H9 (cell line): ENCODE results near the gene FGF12. TPM values are rescaled to one million over a fixed set of nuclear protein-coding genes. Genes with fewer than 3 reads are reported as not detected.

Experiments
- DNase-seq: peaks from one replicate; pipeline ENCODE4 v3.0.0-alpha.2; 2017
- H2AFZ ChIP-seq: one replicate; pipeline ENCODE4 v1.6.1; 2013; ENCODE audit warnings: mild to moderate bottlenecking, low read length, control low read depth, moderate library complexity
- H2AK5ac ChIP-seq: 2 replicates; pipeline ENCODE4 v1.6.1; 2013; ENCODE audit warnings: low read length, control low read depth, mixed read lengths; ENCODE audit not compliant: insufficient read length
- H2BK120ac ChIP-seq: one replicate; pipeline ENCODE4 v1.6.1; 2013; ENCODE audit warnings: low read depth, mild to moderate bottlenecking, low read length, control low read depth, inconsistent platforms; ENCODE audit not compliant: poor library complexity, severe bottlenecking
- H2BK12ac ChIP-seq: 2 replicates; pipeline ENCODE4 v1.6.1; 2013; ENCODE audit warnings: low read length, control low read depth, mixed read lengths, low read depth; ENCODE audit not compliant: insufficient read length
- H2BK15ac ChIP-seq: 2 replicates; pipeline ENCODE4 v1.6.1; 2013; ENCODE audit warnings: low read depth, low read length, control low read depth
- H2BK20ac ChIP-seq: one replicate; pipeline ENCODE4 v1.6.1; 2013; ENCODE audit warnings: low read depth, mild to moderate bottlenecking, low read length, control low read depth, inconsistent platforms; ENCODE audit not compliant: poor library complexity, severe bottlenecking
- H2BK5ac ChIP-seq: 2 replicates; pipeline ENCODE4 v1.6.1; 2013; ENCODE audit warnings: low read length, control low read depth, mixed read lengths; ENCODE audit not compliant: insufficient read length
- H3K14ac ChIP-seq: 2 replicates; pipeline ENCODE4 v1.6.1; 2013; ENCODE audit warnings: low read length, control low read depth; ENCODE audit not compliant: insufficient read depth
- H3K18ac ChIP-seq: 2 replicates; pipeline ENCODE4 v1.6.1; 2013; ENCODE audit warnings: low read depth, mild to moderate bottlenecking, mixed read lengths, low read length, control low read depth; ENCODE audit not compliant: insufficient read length
- H3K23ac ChIP-seq: 2 replicates; pipeline ENCODE4 v1.6.1; 2013; ENCODE audit warnings: low read length, control low read depth, mixed read lengths, low read depth; ENCODE audit not compliant: insufficient read length
- H3K23me2 ChIP-seq: 2 replicates; pipeline ENCODE4 v1.6.1; 2013; ENCODE audit warnings: low read depth, mild to moderate bottlenecking, mixed read lengths, low read length, control low read depth; ENCODE audit not compliant: insufficient read length, poor library complexity, severe bottlenecking
- H3K27ac ChIP-seq: 2 replicates; pipeline ENCODE4 v1.5.1; 2013; ENCODE audit warnings: low read length, control low read depth, mixed read lengths, low read depth; ENCODE audit not compliant: insufficient read length
- H3K27me3 ChIP-seq: 2 replicates; pipeline ENCODE4 v1.6.1; 2013; ENCODE audit warnings: low read length, control low read depth, inconsistent platforms; ENCODE audit not compliant: insufficient read depth
- H3K4ac ChIP-seq: 2 replicates; pipeline ENCODE4 v1.6.1; 2013; ENCODE audit warnings: low read depth, mild to moderate bottlenecking, control low read depth, inconsistent platforms, low read length, moderate library complexity
- H3K4me1 ChIP-seq: 2 replicates; pipeline ENCODE4 v1.6.1; 2013; ENCODE audit warnings: low read length, control low read depth, inconsistent platforms; ENCODE audit not compliant: insufficient read depth
- H3K4me2 ChIP-seq: 2 replicates; pipeline ENCODE4 v1.6.1; 2013; ENCODE audit warnings: low read length, control low read depth, mixed read lengths; ENCODE audit not compliant: insufficient read length, insufficient read depth
- H3K56ac ChIP-seq: 2 replicates; pipeline ENCODE4 v1.6.1; 2013; ENCODE audit warnings: low read depth, mild to moderate bottlenecking, mixed read lengths, low read length, control low read depth; ENCODE audit not compliant: insufficient read length
- H3K79me1 ChIP-seq: 2 replicates; pipeline ENCODE4 v1.6.1; 2013; ENCODE audit warnings: low read depth, mild to moderate bottlenecking, moderate library complexity, low read length, control low read depth, inconsistent platforms; ENCODE audit not compliant: insufficient read depth, poor library complexity, severe bottlenecking
- H3K79me2 ChIP-seq: 2 replicates; pipeline ENCODE4 v1.6.1; 2013; ENCODE audit warnings: low read length, control low read depth, inconsistent platforms; ENCODE audit not compliant: insufficient read depth
- H3K9ac ChIP-seq: 2 replicates; pipeline ENCODE4 v1.6.1; 2013; ENCODE audit warnings: low read length, control low read depth, mixed read lengths; ENCODE audit not compliant: insufficient read length; ENCODE audit errors: extremely low read depth
- H3K9me3 ChIP-seq: one replicate; pipeline ENCODE4 v1.6.1; 2013; ENCODE audit warnings: low read depth, low read length, inconsistent platforms; ENCODE audit not compliant: control insufficient read depth
- H3T11ph ChIP-seq: one replicate; pipeline ENCODE4 v1.6.1; 2013; ENCODE audit warnings: mild to moderate bottlenecking, low read length, control low read depth, inconsistent platforms
- H4K20me1 ChIP-seq: one replicate; pipeline ENCODE4 v1.6.1; 2013; ENCODE audit not compliant: control insufficient read depth, insufficient read length, insufficient read depth
- H4K5ac ChIP-seq: 2 replicates; pipeline ENCODE4 v1.6.1; 2013; ENCODE audit warnings: low read depth, mild to moderate bottlenecking, mixed read lengths, low read length, control low read depth; ENCODE audit not compliant: insufficient read length
- H4K8ac ChIP-seq: replicated peaks from 2 replicates; pipeline ENCODE4 v1.6.1; 2013; ENCODE audit warnings: low read length, control low read depth, mixed read lengths, low read depth; ENCODE audit not compliant: insufficient read length
- H4K91ac ChIP-seq: 2 replicates; pipeline ENCODE4 v1.6.1; 2013; ENCODE audit warnings: low read depth, mild to moderate bottlenecking, moderate library complexity, mixed read lengths, low read length, control low read depth; ENCODE audit not compliant: insufficient read length
- H3K27ac Mint-ChIP-seq, 3 experiments: 2 replicates in 2 of 3; 3 replicates in 1 of 3; pipeline ENCODE4 v1.8.0; 2020 to 2021; ENCODE audit warnings: mixed read lengths in 3 of 3, mild to moderate bottlenecking in 1 of 3, moderate library complexity in 1 of 3
- H3K27me3 Mint-ChIP-seq: 2 replicates; pipeline ENCODE4 v1.8.0; 2021; ENCODE audit warnings: low read depth, mild to moderate bottlenecking, moderate library complexity, mixed read lengths
- H3K36me3 Mint-ChIP-seq, 3 experiments: 2 replicates in 2 of 3; 3 replicates in 1 of 3; pipeline ENCODE4 v1.8.0; 2020 to 2021; ENCODE audit warnings: low read depth in 3 of 3, mixed read lengths in 3 of 3; ENCODE audit not compliant: insufficient read depth in 1 of 3
- H3K4me1 Mint-ChIP-seq, 2 experiments: 2 replicates each; pipeline ENCODE4 v1.8.0; 2020; ENCODE audit warnings: mixed read lengths in 2 of 2
- H3K4me3 Mint-ChIP-seq, 2 experiments: 2 replicates in 1 of 2; 3 replicates in 1 of 2; pipeline ENCODE4 v1.8.0; 2020 to 2021; ENCODE audit warnings: mild to moderate bottlenecking in 2 of 2, mixed read lengths in 2 of 2, moderate library complexity in 1 of 2
- H3K9me3 Mint-ChIP-seq, 2 experiments: 2 replicates in 1 of 2; 3 replicates in 1 of 2; pipeline ENCODE4 v1.8.0; 2020; ENCODE audit warnings: mild to moderate bottlenecking in 2 of 2, mixed read lengths in 2 of 2, moderate library complexity in 1 of 2
- whole genome bisulfite sequencing: extraction: QIAGEN DNeasy Blood & Tissue Kit; methylation state at CpG from one replicate; pipeline ENCODE4 v1.1.7; 2013; ENCODE audit warnings: missing lambda C conversion rate, low lambda C conversion rate, mixed read lengths; ENCODE audit not compliant: insufficient read length; ENCODE audit errors: extremely low coverage; 5-methylcytosine and 5-hydroxymethylcytosine counted together
- total RNA-seq: library from RNA; stranded (reverse); gene quantifications from 2 replicates; pipeline ENCODE4 v1.2.1, GENCODE V29; 2021
- TF ChIP-seq, protein P1 (sequence below): fragments of 200-600 bp; sonication (generic); conservative IDR thresholded peaks from 3 replicates; pipeline ENCODE4 v1.8.0; 2021; ENCODE audit warnings: antibody characterized with exemption, mild to moderate bottlenecking

FGF12 gene
- total RNA-seq, 1 experiment from 2014 or later, result 5.6 TPM

DNA sequence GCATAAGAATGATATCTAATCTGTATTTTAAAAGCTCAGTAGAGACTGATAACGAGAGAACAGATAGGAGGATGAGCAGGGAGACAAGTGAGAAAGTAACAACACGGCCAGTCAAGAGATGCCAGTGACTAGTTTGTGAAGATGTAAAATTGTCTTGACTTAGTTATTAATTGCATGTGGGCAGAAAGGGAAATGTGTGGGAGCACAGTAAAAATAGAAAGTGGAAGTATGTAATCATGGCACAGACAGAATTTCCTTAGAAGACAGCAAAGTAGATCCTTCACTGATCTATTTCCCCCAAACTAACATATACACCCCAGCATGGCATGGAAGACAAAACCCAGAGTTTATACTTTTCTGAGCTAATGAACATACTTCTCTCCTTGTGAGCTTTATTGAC, 344.5 kb downstream of the FGF12 start:
- Histone ChIP-seq H3K27ac (no peak overlapping the region), H3K79me1 (no peaks in the 10 kb centered on the region), H4K8ac (no peak overlapping the region), H3K18ac (no peak overlapping the region), H3K27me3 (no peaks in the 10 kb centered on the region), H3K14ac (no peak overlapping the region), H3K4ac (no peak overlapping the region), H3K56ac (no peak overlapping the region), H3K79me2 (no peaks in the 10 kb centered on the region), H3K9ac (no peak overlapping the region), H2BK12ac (no peak overlapping the region), H4K5ac (no peak overlapping the region), H2BK120ac (no peak overlapping the region), H3K9me3 (no peaks in the 10 kb centered on the region), H4K20me1 (no peaks in the 10 kb centered on the region), H3T11ph (no peak overlapping the region), H2BK15ac (no peak overlapping the region), H3K23ac (no peak overlapping the region), H2BK20ac (no peak overlapping the region), H3K4me1 (peaks cover 4% of the 10 kb centered on the region; the same call in 1 of the 2 replicates), H3K4me2 (no peak overlapping the region), H3K23me2 (no peaks in the 10 kb centered on the region), H2AK5ac (no peak overlapping the region), H4K91ac (no peak overlapping the region), H2AFZ (no peak overlapping the region), H2BK5ac (no peak overlapping the region)
- Mint-ChIP-seq H3K27me3 (no peaks in the 10 kb centered on the region), H3K27ac (no peak overlapping the region), H3K36me3 (no peaks in the 10 kb centered on the region), H3K4me3 (no peak overlapping the region), H3K4me1 (peaks cover 9% of the 10 kb centered on the region in 2 experiments), H3K9me3 (no peaks in the 10 kb centered on the region)
- no peak for DNase-seq
- TF ChIP-seq, protein P1, sequence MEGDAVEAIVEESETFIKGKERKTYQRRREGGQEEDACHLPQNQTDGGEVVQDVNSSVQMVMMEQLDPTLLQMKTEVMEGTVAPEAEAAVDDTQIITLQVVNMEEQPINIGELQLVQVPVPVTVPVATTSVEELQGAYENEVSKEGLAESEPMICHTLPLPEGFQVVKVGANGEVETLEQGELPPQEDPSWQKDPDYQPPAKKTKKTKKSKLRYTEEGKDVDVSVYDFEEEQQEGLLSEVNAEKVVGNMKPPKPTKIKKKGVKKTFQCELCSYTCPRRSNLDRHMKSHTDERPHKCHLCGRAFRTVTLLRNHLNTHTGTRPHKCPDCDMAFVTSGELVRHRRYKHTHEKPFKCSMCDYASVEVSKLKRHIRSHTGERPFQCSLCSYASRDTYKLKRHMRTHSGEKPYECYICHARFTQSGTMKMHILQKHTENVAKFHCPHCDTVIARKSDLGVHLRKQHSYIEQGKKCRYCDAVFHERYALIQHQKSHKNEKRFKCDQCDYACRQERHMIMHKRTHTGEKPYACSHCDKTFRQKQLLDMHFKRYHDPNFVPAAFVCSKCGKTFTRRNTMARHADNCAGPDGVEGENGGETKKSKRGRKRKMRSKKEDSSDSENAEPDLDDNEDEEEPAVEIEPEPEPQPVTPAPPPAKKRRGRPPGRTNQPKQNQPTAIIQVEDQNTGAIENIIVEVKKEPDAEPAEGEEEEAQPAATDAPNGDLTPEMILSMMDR, result no peak
- no CpG with 5 or more reads among the region's 2 CpGs for WGBS
